Measurements from ENCODE around the gene SATB1.

SATB1 gene

DNA sequence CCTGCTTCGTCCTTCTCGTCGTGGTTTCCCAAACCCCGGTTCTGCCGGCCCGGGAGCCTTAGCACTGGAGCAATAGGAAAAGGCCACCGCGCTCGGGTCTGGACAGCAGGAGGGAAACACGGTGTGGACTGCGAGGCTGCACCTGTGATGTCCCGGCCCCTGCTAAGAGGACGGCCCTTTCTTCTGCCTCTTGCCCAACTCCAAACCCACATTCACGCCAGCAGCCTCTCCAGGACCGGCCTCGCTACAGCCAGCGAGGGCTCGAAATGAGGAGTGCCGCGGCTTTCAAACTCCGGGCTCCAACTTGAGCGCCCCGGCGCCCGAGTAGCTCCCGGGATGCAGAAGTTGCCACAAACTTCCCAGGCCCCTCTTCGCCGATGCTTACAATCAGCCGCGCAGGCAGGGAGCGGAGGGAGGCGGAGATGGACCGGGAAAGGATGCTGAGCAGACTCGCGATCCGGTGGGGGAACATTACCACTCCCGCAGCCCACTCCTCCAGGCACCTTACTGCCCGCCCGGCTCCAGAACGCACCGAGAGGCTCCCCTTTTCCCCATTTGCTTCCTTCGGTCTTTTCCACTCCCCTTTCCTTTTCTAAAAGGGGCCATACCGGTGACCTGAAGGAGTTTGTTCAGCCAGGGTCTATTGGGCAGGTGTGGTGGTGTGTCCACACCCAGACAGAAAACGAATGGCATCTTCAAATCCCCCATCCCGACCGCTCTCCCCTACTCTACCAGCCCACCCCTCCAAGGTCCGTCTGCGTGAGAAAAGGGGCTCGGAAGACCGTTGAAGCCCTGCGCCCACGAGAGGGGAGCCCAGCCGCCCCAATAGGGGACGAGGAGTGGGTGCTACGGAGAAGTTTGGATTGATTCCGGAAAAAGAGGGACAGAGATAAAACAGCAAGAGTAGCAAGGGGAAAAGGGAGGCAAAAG, 18.8 kb upstream of the SATB1 start:
- no peaks in the 10 kb centered on the region for H3K9me3 ChIP-seq (replicated peaks; ENCODE audit: low read length)
- peaks cover 54% of the 10 kb centered on the region for H3K27me3 ChIP-seq (ENCODE audit: control insufficient read depth, insufficient read depth, low read length)
- H3K4me1 ChIP-seq (ENCODE audit: control insufficient read depth, insufficient read depth, low read length) = peaks cover 17% of the 10 kb centered on the region
- H3K36me3 ChIP-seq (ENCODE audit: insufficient read depth, low read length) = no peaks in the 10 kb centered on the region
- no peak overlapping the region for H3K9ac ChIP-seq (ENCODE audit: low read depth, low read length)
- peak overlapping the region; percentile 63 for H3K4me3 ChIP-seq (ENCODE audit: low read length)
- peak overlapping the region; percentile 88 for H3K4me2 ChIP-seq (ENCODE audit: low read length)

DNA sequence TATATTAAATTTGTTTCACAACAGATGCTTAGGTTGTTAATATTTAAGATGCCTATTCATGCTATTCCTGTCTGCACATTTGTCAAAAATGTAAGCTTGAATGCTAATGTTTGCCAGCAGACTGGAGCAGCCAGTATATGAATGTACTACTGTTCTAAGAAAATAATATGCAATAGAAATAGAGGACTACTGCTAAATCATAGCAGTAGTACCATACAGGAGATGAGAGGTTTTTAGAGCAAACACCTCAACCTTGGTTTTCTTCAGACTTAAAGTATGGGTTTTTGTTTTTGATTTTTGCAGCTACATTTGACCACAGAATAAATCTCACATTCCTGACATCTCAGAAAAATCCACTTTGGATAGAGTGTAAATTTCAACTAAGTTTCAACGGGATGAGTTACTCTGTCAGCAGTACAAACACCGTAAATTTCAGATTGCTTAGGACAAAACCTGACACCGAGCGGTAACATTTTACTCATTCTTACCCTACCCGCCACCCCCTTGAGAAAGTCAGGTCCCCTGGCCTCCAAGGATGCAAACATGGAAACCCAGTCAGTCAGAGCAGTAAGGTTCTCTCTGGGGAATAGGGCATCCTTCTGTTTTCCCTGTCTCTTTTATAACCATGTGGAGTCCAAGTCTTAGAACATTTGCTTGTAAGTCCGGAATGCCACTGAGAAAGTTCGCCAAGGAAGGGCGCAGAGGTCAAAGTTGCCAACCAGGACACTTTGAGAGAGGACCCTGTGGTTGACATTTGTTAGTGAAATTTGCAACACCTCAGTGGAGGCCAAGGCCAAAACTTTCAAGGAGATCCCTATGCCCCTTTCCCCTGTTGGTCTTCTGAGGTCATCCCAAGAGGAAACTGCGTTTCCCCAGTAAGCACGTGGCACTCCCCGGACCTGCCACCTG, 17.9 kb upstream of the SATB1 start:
- H3K9me3 ChIP-seq (replicated peaks; ENCODE audit: low read length) = no peaks in the 10 kb centered on the region
- peaks cover 53% of the 10 kb centered on the region for H3K27me3 ChIP-seq (ENCODE audit: control insufficient read depth, insufficient read depth, low read length)
- no peaks in the 10 kb centered on the region for H3K36me3 ChIP-seq (ENCODE audit: insufficient read depth, low read length)
- no peak overlapping the region for H3K9ac ChIP-seq (ENCODE audit: low read depth, low read length)
- peaks cover 17% of the 10 kb centered on the region for H3K4me1 ChIP-seq (ENCODE audit: control insufficient read depth, insufficient read depth, low read length)
- no peak overlapping the region for H3K4me3 ChIP-seq (ENCODE audit: low read length)
- peak overlapping the region; percentile 88 for H3K4me2 ChIP-seq (ENCODE audit: low read length)

DNA sequence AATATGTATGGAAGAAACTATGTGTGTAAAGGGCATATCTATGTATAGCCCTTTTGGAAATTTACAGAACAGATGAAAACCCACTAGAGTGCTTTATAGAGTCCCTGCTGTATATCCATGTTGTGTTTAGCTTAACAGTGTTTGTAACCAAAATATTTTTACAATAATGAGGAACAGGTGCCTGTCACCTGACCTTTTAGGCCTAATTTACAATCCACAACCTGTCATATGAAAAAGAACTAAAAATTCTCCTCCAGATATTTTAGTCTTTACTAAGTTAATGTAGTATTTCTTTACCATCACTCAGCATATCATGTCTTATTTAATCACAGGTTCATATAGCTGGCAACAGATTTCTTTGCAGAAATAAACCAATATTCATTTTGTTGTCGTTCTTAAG, 16.4 kb upstream of the SATB1 start:
- Histone ChIP-seq H3K4me3 (ENCODE audit: low read length) (no peak overlapping the region), H3K36me3 (ENCODE audit: insufficient read depth, low read length) (no peaks in the 10 kb centered on the region)

DNA sequence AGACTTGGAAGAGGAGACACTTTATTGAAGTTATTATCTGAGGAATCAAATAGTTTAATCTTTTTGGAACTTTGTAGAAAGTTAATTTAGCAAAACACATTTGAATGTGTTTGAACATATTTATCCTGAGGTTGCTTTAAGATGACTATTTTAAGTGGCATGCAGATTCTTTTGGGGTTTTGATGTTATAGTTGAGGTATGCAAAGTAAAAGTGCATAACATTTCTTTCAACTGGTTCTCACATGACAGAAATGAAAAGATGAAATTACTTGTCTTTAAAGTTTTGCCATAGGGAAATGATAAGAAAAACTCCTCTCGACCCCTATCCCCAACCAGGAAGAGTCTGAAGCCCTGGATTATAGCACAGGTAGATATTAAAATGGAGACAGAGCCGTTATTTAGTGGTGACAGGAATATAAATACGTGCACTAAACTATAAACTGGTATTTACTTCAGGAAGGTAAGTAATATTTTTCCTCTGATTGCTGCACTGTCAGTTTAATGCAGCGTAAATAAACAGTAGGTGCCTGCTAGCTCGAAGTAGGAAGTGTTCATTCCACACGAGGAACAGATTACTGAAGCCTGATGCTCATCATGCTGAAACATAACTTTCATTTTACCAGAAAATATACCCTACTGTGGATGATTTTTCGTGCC, 15.1 kb upstream of the SATB1 start:
- H3K4me1 ChIP-seq (ENCODE audit: control insufficient read depth, insufficient read depth, low read length) = peaks cover 17% of the 10 kb centered on the region

More for the DNA sequence above, 16.4 kb upstream of the SATB1 start:
- Histone ChIP-seq H3K9ac (ENCODE audit: low read depth, low read length) (no peak overlapping the region), H3K27me3 (ENCODE audit: control insufficient read depth, insufficient read depth, low read length) (peaks cover 39% of the 10 kb centered on the region), H3K4me1 (ENCODE audit: control insufficient read depth, insufficient read depth, low read length) (peaks cover 17% of the 10 kb centered on the region), H3K4me2 (ENCODE audit: low read length) (no peak overlapping the region), H3K9me3 (replicated peaks; ENCODE audit: low read length) (no peaks in the 10 kb centered on the region)

DNA sequence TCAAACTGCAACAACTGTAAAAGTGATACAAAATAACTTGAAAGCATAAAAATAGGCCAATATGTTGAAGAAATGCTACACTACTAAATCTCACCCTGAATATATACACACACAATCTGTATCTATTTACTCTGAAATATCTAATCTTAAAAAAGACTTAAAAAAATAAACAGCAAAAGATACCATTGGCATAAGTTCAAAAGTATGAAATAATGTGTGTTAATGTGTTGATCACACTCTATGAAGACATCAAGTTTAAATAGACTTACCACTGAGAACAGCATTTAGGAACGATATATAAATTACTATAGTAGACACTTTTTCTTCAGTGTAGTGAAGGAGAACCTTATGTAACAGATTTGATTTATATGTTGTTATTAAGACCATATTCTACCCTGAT, 14.1 kb upstream of the SATB1 start:
- Histone ChIP-seq H3K9ac (ENCODE audit: low read depth, low read length) (no peak overlapping the region), H3K4me1 (ENCODE audit: control insufficient read depth, insufficient read depth, low read length) (peaks cover 15% of the 10 kb centered on the region), H3K9me3 (replicated peaks; ENCODE audit: low read length) (no peaks in the 10 kb centered on the region), H3K36me3 (ENCODE audit: insufficient read depth, low read length) (no peaks in the 10 kb centered on the region), H3K4me2 (ENCODE audit: low read length) (no peak overlapping the region), H3K27me3 (ENCODE audit: control insufficient read depth, insufficient read depth, low read length) (peaks cover 38% of the 10 kb centered on the region), H3K4me3 (ENCODE audit: low read length) (no peak overlapping the region)

More for the DNA sequence above, 15.1 kb upstream of the SATB1 start:
- H3K4me3 ChIP-seq (ENCODE audit: low read length) = no peak overlapping the region
- no peaks in the 10 kb centered on the region for H3K9me3 ChIP-seq (replicated peaks; ENCODE audit: low read length)
- no peaks in the 10 kb centered on the region for H3K36me3 ChIP-seq (ENCODE audit: insufficient read depth, low read length)
- peaks cover 31% of the 10 kb centered on the region for H3K27me3 ChIP-seq (ENCODE audit: control insufficient read depth, insufficient read depth, low read length)
- no peak overlapping the region for H3K9ac ChIP-seq (ENCODE audit: low read depth, low read length)
- peak overlapping the region; percentile 48 for H3K4me2 ChIP-seq (ENCODE audit: low read length)

DNA sequence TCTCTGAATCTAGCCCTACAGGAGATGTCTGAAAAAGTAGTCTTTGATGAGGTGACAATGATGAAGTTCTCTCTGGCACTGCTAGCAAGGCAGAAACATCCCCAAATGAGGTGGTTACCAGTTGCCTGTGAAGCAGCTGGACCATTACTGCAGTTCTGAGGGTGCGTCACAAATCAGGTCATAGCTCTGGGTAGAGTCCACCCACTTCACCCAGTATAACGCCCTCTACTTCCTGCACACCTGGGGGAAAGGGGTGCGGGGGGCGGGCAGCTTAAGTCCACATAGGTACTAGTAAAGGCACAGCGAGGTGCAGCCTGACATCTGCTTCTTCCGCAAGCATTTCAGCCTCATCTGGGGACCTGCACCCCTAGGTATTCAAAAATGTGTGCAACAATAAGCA, 13.4 kb upstream of the SATB1 start:
- no peaks in the 10 kb centered on the region for H3K9me3 ChIP-seq (replicated peaks; ENCODE audit: low read length)
- no peak overlapping the region for H3K4me2 ChIP-seq (ENCODE audit: low read length)
- no peaks in the 10 kb centered on the region for H3K36me3 ChIP-seq (ENCODE audit: insufficient read depth, low read length)
- no peak overlapping the region for H3K9ac ChIP-seq (ENCODE audit: low read depth, low read length)
- H3K4me3 ChIP-seq (ENCODE audit: low read length) = no peak overlapping the region
- peaks cover 8% of the 10 kb centered on the region for H3K4me1 ChIP-seq (ENCODE audit: control insufficient read depth, insufficient read depth, low read length)
- H3K27me3 ChIP-seq (ENCODE audit: control insufficient read depth, insufficient read depth, low read length) = peaks cover 32% of the 10 kb centered on the region

DNA sequence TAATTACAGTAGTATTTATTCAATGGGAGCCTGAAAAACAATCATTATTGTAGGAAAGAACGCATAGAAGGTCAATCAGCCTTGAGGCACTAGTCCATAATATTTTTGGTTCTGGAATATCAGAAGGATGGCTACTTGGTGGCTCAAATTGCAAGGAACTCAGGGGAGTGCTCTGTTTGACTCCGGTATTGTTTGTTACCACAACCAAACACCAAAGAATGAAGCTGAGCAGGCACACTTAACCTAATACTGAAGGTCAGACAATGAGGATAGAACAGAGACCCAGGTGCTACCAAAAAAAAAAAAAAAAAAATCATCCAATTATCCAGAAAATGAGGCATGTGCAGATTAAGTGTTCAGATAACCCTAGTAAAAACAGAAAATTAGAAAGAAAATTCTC, 11.1 kb upstream of the SATB1 start:
- Histone ChIP-seq H3K4me2 (ENCODE audit: low read length) (no peak overlapping the region), H3K27me3 (ENCODE audit: control insufficient read depth, insufficient read depth, low read length) (peaks cover 32% of the 10 kb centered on the region), H3K36me3 (ENCODE audit: insufficient read depth, low read length) (no peaks in the 10 kb centered on the region), H3K9me3 (replicated peaks; ENCODE audit: low read length) (no peaks in the 10 kb centered on the region), H3K9ac (ENCODE audit: low read depth, low read length) (no peak overlapping the region), H3K4me3 (ENCODE audit: low read length) (no peak overlapping the region), H3K4me1 (ENCODE audit: control insufficient read depth, insufficient read depth, low read length) (peaks cover 5% of the 10 kb centered on the region)

DNA sequence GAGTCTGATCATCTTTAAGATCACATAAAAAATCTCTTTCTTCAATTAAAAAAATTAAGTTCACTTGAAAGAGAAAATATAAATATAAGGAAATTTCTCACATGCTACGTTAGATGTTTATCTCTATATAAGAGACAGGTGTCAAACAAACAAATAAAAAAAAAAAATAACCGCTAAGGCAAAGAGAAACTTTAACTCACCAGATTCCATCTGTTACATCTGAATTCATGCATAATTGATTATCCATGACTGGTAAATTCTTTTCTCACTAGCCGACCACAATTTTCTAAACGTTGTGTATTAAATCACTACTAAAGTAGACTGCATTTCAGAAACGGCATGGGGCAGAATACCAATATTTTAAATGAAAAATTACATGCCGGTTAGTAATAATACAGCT, 9.6 kb upstream of the SATB1 start:
- peaks cover 45% of the 10 kb centered on the region for H3K27me3 ChIP-seq (ENCODE audit: control insufficient read depth, insufficient read depth, low read length)
- H3K4me2 ChIP-seq (ENCODE audit: low read length) = no peak overlapping the region
- no peak overlapping the region for H3K4me3 ChIP-seq (ENCODE audit: low read length)
- no peaks in the 10 kb centered on the region for H3K36me3 ChIP-seq (ENCODE audit: insufficient read depth, low read length)
- no peaks in the 10 kb centered on the region for H3K4me1 ChIP-seq (ENCODE audit: control insufficient read depth, insufficient read depth, low read length)
- no peaks in the 10 kb centered on the region for H3K9me3 ChIP-seq (replicated peaks; ENCODE audit: low read length)
- H3K9ac ChIP-seq (ENCODE audit: low read depth, low read length) = no peak overlapping the region

DNA sequence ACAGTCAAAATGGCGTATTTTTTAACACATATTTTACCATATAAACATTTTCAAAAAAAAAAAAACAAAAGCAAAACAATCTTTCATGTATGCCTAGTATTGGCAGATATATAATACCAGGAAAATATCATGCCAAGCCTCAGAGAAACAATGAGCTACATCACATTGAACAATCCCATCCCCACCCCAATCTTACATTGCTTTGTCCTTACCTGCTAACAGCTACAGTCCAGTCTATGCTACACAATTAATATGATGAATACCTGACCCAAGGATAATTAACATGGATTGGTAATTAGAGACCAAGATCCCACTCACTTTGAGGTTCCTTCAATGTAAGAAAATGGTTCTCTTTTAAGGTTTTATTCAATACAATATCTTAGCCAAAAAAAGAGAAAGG, 7.6 kb upstream of the SATB1 start:
- no peak overlapping the region for H3K4me3 ChIP-seq (ENCODE audit: low read length)
- no peaks in the 10 kb centered on the region for H3K4me1 ChIP-seq (ENCODE audit: control insufficient read depth, insufficient read depth, low read length)
- H3K4me2 ChIP-seq (ENCODE audit: low read length) = no peak overlapping the region
- no peaks in the 10 kb centered on the region for H3K36me3 ChIP-seq (ENCODE audit: insufficient read depth, low read length)
- H3K9me3 ChIP-seq (replicated peaks; ENCODE audit: low read length) = no peaks in the 10 kb centered on the region
- no peak overlapping the region for H3K9ac ChIP-seq (ENCODE audit: low read depth, low read length)
- peaks cover 60% of the 10 kb centered on the region for H3K27me3 ChIP-seq (ENCODE audit: control insufficient read depth, insufficient read depth, low read length)

DNA sequence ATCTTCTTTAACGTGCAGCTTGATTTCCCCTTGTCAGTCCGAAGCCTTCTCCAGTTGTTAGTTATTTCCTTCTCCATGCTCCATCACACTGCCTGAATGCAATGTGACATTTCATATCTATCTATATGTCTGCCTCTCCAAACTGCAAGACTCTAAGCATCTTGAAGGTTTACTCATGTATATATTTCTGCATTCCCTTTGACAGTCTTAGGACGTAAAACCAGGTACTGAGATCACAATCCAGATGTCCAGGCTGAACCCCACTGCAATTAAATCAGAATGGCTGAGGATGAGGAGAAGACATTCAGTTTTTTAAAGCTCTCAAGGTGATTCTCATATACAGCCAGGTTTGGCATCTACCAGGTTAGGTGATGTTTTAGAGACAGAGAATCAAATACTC, 6.1 kb upstream of the SATB1 start:
- Histone ChIP-seq H3K4me3 (ENCODE audit: low read length) (no peak overlapping the region), H3K27me3 (ENCODE audit: control insufficient read depth, insufficient read depth, low read length) (peaks cover 69% of the 10 kb centered on the region), H3K4me2 (ENCODE audit: low read length) (no peak overlapping the region), H3K36me3 (ENCODE audit: insufficient read depth, low read length) (no peaks in the 10 kb centered on the region), H3K9ac (ENCODE audit: low read depth, low read length) (no peak overlapping the region), H3K9me3 (replicated peaks; ENCODE audit: low read length) (no peaks in the 10 kb centered on the region), H3K4me1 (ENCODE audit: control insufficient read depth, insufficient read depth, low read length) (no peaks in the 10 kb centered on the region)

Measured in skeletal muscle satellite cell (primary cell).